ENCODE measurements around the gene C6orf89.

- TF ChIP-seq CTCF (IDR thresholded peaks at IDR 0.05 in 2 of 3, conservative IDR thresholded peaks at IDR 0.05 in 1 of 3; ENCODE audit: borderline replicate concordance in 1 of 3, insufficient read depth in 1 of 3, low read depth in 2 of 3, low read length in 2 of 3) (no peak), ZNF274 (IDR thresholded peaks at IDR 0.05; ENCODE audit: low read depth, low read length) (no peak), ZBTB33 (IDR thresholded peaks at IDR 0.05; ENCODE audit: extremely low read depth, insufficient replicate concordance, low read length) (no peak), RAD21 (IDR thresholded peaks at IDR 0.05; ENCODE audit: low read depth) (no peak), TCF7L2 (IDR thresholded peaks at IDR 0.05; ENCODE audit: borderline replicate concordance, extremely low read depth, insufficient read depth, insufficient read length) (no peak), POLR2A (IDR thresholded peaks at IDR 0.05; ENCODE audit: borderline replicate concordance, extremely low read depth, insufficient read depth, insufficient read length) (no peak)
These were observed 31.9 kb downstream of the C6orf89 start for GRCh38 chr6:36917541-36918193.

Data from HCT116 (cell line).